ENCODE measurements around the gene OGDH.
"Not testable (repeated sequence)": the region's sequence is repeated elsewhere in the genome, so short reads cannot be mapped to it uniquely, and the experiment has no call there.

Gene OGDH

DNA sequence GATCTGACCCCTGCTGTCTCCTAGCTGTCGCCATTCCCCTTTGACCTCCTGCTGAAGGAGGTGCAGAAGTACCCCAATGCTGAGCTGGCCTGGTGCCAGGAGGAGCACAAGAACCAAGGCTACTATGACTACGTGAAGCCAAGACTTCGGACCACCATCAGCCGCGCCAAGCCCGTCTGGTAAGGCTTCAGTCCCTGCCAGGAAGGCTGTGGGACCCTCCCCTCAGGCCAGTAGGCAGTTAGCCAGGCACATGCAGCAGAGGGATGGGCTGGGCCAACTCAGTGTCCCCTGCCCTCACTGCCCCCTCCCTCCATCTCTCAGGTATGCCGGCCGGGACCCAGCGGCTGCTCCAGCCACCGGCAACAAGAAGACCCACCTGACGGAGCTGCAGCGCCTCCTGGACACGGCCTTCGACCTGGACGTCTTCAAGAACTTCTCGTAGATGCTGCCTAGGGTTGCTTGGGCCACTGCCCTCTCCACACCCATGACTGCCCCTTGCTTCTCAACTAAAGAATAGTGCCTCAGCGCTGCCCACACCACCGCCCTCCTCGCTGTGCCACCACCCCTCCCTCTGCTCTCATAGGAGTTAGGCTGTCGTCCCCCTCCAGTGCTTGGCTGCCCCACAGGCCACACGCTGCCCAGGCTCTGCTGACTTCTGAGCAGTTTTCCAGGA lies 101.3 kb downstream of the OGDH start:
- no peak for DNase-seq (ENCODE audit: low read depth)

DNA sequence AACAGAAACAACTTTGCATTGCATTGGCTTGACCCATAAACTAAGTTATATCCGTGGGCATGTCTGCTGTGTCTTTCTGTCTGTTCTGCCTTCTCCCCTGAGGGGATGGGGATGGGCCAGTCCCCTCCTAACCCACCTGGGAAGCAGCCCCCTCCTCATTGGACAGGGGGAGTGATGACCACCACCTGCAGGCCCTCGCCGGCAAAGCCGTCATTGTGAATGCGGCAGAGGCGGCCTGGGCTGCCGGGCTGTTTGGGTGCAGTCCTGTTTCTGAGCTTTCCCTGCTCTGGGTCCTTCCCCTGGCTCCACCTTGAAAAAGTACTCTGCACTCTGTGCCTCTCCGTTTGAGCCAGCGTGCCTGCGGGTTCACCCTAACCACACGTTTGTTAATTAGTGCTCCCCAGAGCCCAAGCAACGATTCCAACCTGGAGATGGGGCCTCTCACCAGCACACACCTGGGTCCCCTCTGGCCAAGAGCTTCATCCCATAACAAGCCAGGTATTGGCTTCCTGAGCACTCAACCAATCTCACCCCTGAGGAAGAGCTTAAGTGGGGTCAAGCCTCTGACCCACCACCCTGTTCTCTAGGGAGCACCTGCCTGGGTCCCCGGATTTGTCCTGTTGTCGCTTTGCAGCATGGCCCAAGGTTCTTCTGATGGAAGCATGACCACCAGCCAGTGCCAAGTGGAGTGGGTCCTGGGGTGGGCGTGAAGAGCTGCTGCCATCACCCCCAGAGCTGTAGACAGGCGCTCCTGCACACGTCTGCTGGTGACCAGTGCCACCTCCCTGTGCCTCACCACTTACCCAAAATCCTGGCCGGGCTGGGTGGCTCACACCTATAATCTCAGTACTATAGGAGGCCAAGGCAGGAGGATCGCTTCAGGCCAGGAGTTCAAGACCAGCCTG lies 102.8 kb downstream of the OGDH start:
- no peak for DNase-seq (ENCODE audit: low read depth)

GRCh38 chr7:44709945-44710596 lies 103.6 kb downstream of the OGDH start:
- DNase-seq (ENCODE audit: low read depth): no peak

DNA sequence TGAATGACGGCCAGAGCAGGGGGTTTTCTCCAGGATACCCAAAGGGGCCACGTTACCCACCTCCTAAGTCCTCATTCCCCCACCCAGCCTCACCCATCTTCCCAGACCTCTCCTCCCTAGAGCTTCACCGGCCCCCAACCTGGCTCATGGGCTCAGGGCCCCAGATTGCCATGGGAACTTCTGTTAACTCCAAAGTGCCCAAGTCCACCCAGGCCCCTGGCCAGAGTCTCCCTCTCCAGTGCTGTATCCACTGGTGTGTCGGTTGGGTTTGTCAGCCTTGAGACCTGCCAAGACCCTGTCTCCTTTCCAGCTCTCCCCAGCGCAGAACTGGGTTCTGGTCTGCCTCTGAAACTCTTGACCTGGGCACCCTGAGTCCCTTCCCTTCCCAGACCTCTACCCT lies 105.1 kb downstream of the OGDH start:
- DNase-seq (ENCODE audit: low read depth): no peak

DNA sequence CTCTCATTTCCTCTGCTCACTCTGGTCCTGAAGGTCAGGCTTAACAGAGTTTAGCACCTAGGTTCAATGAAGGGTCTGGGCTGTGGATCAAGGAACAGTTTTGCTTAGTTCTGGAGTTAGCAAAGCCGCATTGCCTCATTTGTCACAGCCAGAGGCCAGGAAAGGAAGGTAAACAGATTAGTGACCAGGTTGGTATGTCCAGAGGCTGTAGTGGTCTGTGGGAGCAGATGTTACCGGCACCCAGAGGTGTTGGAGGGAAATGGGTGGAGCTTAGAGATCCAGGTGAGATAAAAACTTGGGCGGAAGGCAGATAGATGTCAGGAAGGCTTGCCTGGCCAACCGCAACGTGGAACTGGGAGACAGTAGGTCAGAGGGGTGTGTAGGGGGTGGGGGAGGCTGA lies 105.6 kb downstream of the OGDH start:
- DNase-seq (ENCODE audit: low read depth): no peak

GRCh38 chr7:44713141-44713540 lies 106.7 kb downstream of the OGDH start:
- DNase-seq (ENCODE audit: low read depth): no peak

DNA sequence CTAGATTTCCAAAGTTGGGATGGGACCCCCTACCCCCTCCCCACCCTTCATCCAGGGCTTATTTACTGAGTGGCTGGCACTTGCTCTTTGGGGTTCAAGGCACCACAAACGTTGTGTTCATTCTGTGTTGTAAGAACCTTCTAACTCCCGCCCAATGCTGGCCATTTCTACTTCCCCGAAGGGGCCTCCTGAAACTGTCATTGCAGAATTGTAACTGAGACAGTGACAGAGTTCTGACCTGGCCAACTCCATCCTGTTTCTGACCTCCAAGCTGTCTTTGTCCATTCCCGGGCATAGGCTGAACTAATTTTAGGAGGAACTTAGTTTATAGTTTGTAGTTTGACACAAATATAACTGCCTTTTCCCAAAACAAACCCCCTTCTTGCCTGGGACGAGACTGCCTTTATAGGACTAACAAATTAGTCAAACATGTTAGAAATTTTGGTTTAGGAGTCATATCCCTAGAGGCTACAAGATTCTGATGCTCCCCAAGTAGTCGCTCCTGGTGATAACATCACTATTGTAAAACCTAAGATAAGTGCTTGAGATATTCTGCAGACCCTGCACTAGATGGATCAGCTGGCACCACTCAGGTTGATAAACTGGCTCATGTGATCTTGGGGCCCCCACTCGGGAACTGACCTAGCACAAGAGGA lies 107.4 kb downstream of the OGDH start:
- DNase-seq (ENCODE audit: low read depth): no peak

- no peak for DNase-seq (ENCODE audit: low read depth)
Observed at GRCh38 chr7:44716205-44716604, 109.8 kb downstream of the OGDH start.

DNA sequence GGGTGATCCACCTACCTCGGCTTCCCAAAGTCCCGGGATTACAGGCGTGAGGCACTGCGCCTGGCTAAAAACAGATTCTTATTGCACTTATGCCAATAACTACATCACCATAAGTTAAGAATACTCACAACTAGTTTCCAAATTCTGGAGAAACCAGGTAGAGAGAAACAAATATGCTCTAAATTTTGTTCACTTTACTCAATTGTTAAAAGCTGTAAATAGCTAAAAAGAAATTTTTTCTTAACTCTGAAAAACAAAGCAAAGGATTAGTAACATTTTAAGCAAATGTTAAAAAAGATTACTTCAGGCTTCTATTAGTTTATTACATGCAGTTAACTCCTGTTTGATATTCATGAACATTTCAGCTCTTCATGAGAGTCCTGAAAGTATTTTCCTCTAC lies 113.9 kb downstream of the OGDH start:
- DNase-seq (ENCODE audit: low read depth): no peak

DNA sequence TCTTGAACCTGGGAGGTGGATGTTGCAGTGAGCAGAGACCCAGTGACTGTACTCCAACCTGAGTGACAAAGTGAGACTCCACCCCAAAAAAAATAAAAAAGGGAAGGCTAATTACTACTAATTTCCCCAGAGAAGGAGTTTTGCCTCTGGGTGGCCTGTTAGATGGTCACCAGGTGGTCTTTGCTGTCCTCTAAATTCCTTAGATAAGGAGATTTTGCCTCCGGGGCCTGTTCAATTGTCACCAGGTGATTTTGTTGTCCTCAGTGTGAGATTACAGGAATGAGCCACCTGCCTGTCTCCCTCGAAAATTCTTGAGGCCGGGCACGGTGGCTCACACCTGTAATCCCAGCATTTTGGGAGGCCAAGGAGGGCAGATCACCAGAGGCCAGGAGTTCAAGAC lies 117.8 kb downstream of the OGDH start:
- DNase-seq (ENCODE audit: low read depth): no peak

DNA sequence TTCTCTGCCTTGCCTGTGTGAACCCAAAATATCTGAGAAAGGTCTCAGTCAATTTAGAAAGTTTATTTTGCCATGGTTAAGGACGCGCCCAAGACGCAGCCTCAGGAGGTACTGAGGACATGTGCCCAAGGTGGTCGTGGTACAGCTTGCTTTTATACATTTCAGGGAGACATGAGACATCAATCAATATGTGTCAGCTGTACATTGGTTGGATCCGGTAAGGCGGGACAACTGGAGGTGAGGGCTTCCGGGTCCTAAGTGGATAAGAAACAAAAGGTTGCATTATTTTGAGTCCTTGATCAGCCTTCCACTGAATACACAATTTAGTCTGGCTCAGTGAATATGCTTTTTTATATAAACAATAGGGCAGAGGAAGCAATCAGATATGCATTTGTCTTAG lies 119.8 kb downstream of the OGDH start:
- not testable (repeated sequence) for DNase-seq (ENCODE audit: low read depth)

DNA sequence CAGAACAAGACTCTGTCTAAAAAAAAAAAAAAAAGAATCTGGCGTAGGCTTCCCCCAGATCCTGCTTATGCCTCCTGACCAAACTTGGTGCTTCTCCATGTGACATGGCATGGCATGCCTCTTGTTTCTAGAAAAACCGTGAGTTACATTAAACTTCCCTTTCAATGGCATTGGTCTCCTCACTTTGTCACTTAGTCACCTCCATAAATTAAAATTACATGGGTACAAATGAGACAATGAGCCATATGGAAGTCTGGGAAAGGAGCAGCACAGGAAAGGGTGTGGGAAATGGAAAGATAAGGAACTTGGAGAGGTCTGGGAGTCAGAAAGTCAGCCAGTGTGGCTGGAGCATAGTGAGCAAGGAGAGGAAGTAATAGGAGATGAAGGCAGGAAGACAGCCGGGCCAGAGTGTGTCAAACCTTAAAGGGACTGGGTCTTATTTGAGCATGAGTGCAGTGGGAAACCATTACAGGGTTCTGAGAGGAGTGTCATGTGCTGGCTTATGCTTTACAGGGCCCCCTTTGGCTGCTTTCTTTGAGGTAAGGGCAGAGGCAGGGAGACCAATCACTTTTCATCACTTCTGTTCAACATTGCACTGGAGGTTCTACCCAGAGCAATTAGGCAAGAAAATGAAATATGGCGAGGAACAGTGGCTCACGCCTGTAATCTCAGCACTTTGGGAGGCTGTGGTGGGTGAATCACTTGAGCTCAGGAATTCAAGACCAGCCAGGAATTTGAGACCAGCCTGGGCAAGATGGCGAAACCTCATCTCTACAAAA lies 120.9 kb downstream of the OGDH start:
- DNase-seq (ENCODE audit: low read depth): no peak

DNA sequence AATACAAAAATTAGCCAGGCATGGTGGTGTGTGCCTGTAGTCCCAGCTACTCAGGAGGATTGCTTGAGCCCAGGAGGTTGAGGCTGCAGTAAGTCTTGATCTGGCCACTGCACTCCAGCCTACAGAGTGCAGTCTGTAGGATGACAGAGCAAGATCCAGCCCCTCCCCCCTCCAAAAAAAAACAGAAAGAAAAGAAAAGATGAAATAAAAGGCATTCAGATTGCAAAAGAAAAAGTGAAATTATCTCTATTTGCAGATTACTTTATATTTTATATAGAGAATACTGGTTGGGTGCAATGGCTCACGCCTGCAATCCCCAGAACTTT lies 121.5 kb downstream of the OGDH start:
- DNase-seq (ENCODE audit: low read depth): no peak

GRCh38 chr7:44729949-44730590 lies 123.6 kb downstream of the OGDH start:
- no peak for DNase-seq (ENCODE audit: low read depth)

DNA sequence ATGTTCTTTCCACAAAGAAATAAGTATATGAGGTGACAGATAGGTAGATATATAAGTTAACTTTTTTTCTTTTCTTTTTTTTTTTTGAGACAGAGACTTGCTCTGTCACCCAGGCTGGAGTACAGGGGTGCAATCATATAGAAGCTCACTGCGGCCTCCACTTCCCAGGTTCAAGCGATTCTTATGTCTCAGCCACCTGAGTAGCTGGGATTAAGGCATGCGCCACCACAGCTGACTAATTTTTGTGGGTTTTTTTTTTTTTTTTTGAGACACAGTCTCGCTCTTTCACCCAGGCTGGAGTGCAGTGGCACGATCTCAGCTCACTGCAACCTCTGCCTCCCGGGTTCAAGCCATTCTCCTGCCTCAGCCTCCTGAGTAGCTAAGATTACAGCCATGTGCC lies 126.5 kb downstream of the OGDH start:
- DNase-seq (ENCODE audit: low read depth): not testable (repeated sequence)

DNA sequence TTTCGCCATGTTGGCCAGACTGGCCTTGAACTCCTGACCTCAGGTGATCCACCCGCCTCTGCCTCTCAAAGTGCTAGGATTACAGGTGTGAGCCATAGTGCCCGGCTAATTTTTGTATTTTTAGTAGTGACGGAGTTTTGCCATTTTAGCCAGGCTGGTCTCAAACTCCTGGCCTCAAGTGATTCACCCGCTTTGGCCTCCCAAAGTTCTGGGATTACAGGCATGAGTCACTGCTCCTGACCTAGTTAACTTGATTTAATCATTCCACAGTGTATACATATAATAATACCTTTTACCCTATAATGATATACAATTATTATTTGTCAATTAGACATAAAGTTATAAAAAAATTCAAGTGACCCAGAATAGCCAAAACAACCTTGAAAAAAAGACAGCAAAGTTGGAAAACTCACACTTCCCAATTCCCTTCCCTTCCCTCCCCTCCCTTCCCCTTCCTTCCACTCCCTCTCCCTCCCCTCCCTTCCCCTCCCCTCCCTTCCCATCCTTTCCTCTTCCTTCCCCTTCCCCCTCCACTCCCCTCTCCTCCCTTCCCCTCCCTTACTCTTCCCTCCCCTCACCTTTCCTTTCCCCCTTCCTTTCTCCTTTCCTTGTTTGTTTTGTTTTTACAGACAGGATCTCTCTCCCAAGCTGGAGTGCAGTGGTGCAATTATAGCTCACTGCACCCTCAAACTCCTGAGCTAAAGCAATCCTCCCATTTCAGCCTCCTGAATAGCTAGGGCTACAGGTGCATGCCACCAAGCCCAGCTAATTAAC lies 127.5 kb downstream of the OGDH start:
- no peak for DNase-seq (ENCODE audit: low read depth)

GRCh38 chr7:44735403-44736165 lies 129.2 kb downstream of the OGDH start:
- DNase-seq (ENCODE audit: low read depth): no peak

DNA sequence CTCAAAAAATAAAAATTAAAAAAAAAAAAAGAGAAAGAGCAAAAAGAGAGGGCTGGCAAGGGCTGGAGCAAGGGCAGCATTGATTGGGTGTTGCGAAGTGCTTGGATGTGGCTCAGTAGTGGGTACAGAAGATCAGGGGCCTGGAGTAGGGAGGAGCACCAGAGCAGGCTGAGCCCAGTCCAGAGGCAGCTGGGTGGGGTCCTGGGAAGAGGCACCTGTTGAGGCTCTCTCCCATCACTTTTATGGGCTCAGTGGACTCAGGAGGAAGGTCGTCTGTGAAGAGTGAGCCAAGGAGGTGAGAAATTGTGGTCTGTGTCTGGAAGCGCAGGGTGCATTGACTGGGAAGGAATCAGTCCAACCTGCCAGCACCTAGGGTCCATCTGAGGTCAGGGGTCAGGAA lies 130.5 kb downstream of the OGDH start:
- no peak for DNase-seq (ENCODE audit: low read depth)

- DNase-seq (ENCODE audit: low read depth): no peak
Observed at GRCh38 chr7:44738051-44738723, 131.8 kb downstream of the OGDH start.

Data from activated gamma-delta T cell treated with anti-CD3 and anti-CD28 coated beads, Interleukin-2, amount 50 U/mL, for 16 hours (primary cell).